ENCODE data around the gene SORCS1. TPM values are rescaled to one million over a fixed set of nuclear protein-coding genes. Genes with fewer than 3 reads are reported as not detected.

The SORCS1 gene
- total RNA-seq, 2 experiments from 2014 or later = not detected

GRCh38 chr10:106947643-106948042 lies 216.9 kb downstream of the SORCS1 start:
- H3K36me3 ChIP-seq (ENCODE audit: insufficient read depth, low read length) = no peaks in the 10 kb centered on the region
- H3K4me1 Mint-ChIP-seq (ENCODE audit: low read depth) = no peaks in the 10 kb centered on the region
- DNase-seq (no peak), ATAC-seq (ENCODE audit: poor library complexity) (no peak)
- no peaks in the 10 kb centered on the region for H3K27me3 ChIP-seq (ENCODE audit: control insufficient read depth in 1 of 2, insufficient read depth in 2 of 2, low read length in 2 of 2)
- no peaks in the 10 kb centered on the region for H3K36me3 Mint-ChIP-seq (ENCODE audit: low read depth)
- no peak for TF ChIP-seq CTCF (IDR thresholded peaks at IDR 0.05)
- no peak overlapping the region for H3K4me3 Mint-ChIP-seq
- no peaks in the 10 kb centered on the region for H3K9me3 Mint-ChIP-seq
- H3K9me3 ChIP-seq (ENCODE audit: control insufficient read depth in 1 of 2, insufficient read depth in 1 of 2, low read length in 2 of 2) = peaks cover 0 to 7% of the 10 kb centered on the region in 2 experiments
- H3K27me3 Mint-ChIP-seq = no peaks in the 10 kb centered on the region
- no peak overlapping the region for H3K27ac ChIP-seq (ENCODE audit: low read depth in 1 of 2, low read length in 2 of 2)
- intact Hi-C loops (cut with DNase I, micrococcal nuclease) = no loop called here
- no peaks in the 10 kb centered on the region for H3K4me1 ChIP-seq (ENCODE audit: insufficient read depth, low read length)
- CTCF ChIA-PET = no interaction called here
- H3K4me3 ChIP-seq (ENCODE audit: low read length) = no peak overlapping the region
- POLR2A ChIA-PET = no interaction called here
- H3K27ac Mint-ChIP-seq = no peak overlapping the region

GRCh38 chr10:106942035-106942662 lies 222.4 kb downstream of the SORCS1 start:
- Mint-ChIP-seq H3K27me3 (no peaks in the 10 kb centered on the region), H3K4me3 (no peak overlapping the region), H3K27ac (no peak overlapping the region), H3K36me3 (ENCODE audit: low read depth) (no peaks in the 10 kb centered on the region), H3K9me3 (no peaks in the 10 kb centered on the region), H3K4me1 (ENCODE audit: low read depth) (no peaks in the 10 kb centered on the region)
- H3K9me3 ChIP-seq (ENCODE audit: control insufficient read depth in 1 of 2, insufficient read depth in 1 of 2, low read length in 2 of 2) = peaks cover 0 to 3% of the 10 kb centered on the region in 2 experiments
- no peaks in the 10 kb centered on the region for H3K4me1 ChIP-seq (ENCODE audit: insufficient read depth, low read length)
- H3K27ac ChIP-seq (ENCODE audit: low read depth in 1 of 2, low read length in 2 of 2) = no peak overlapping the region
- ChIA-PET CTCF (no interaction called here), POLR2A (no interaction called here)
- intact Hi-C loops (cut with DNase I, micrococcal nuclease) = no loop called here
- no peaks in the 10 kb centered on the region for H3K36me3 ChIP-seq (ENCODE audit: insufficient read depth, low read length)
- DNase-seq (no peak), ATAC-seq (ENCODE audit: poor library complexity) (no peak)
- TF ChIP-seq CTCF (IDR thresholded peaks at IDR 0.05) = no peak
- no peaks in the 10 kb centered on the region for H3K27me3 ChIP-seq (ENCODE audit: control insufficient read depth in 1 of 2, insufficient read depth in 2 of 2, low read length in 2 of 2)
- H3K4me3 ChIP-seq (ENCODE audit: low read length) = no peak overlapping the region

GRCh38 chr10:106941297-106942034 lies 223.0 kb downstream of the SORCS1 start:
- Mint-ChIP-seq H3K4me3 (no peak overlapping the region), H3K27me3 (no peaks in the 10 kb centered on the region), H3K27ac (no peak overlapping the region), H3K9me3 (no peaks in the 10 kb centered on the region), H3K4me1 (ENCODE audit: low read depth) (no peaks in the 10 kb centered on the region), H3K36me3 (ENCODE audit: low read depth) (no peaks in the 10 kb centered on the region)
- no peak for TF ChIP-seq CTCF (IDR thresholded peaks at IDR 0.05)
- no peak overlapping the region for H3K4me3 ChIP-seq (ENCODE audit: low read length)
- ChIA-PET CTCF (no interaction called here), POLR2A (no interaction called here)
- no peaks in the 10 kb centered on the region for H3K27me3 ChIP-seq (ENCODE audit: control insufficient read depth in 1 of 2, insufficient read depth in 2 of 2, low read length in 2 of 2)
- ATAC-seq (ENCODE audit: poor library complexity) (no peak), DNase-seq (no peak)
- H3K27ac ChIP-seq (ENCODE audit: low read depth in 1 of 2, low read length in 2 of 2) = no peak overlapping the region
- H3K4me1 ChIP-seq (ENCODE audit: insufficient read depth, low read length) = no peaks in the 10 kb centered on the region
- intact Hi-C loops (cut with DNase I, micrococcal nuclease) = loop anchor here in 1 of 2 experiments (1.0 kb wide), 1 partner anchor 12 kb away; no protein-coding TSS in a partner anchor
- H3K9me3 ChIP-seq (ENCODE audit: control insufficient read depth in 1 of 2, insufficient read depth in 1 of 2, low read length in 2 of 2) = peaks cover 0 to 3% of the 10 kb centered on the region in 2 experiments
- no peaks in the 10 kb centered on the region for H3K36me3 ChIP-seq (ENCODE audit: insufficient read depth, low read length)

Data from CD4-positive, alpha-beta T cell (primary cell).